ENCODE data around the gene PTGES3.

PTGES3 gene

GRCh38 chr12:56720731-56721151 lies 32.7 kb upstream of the PTGES3 start:
- no peak for ATAC-seq
- no peak for TF ChIP-seq ZNF565 (CRISPR knock-in tag; conservative IDR thresholded peaks at IDR 0.05; ENCODE audit: low read depth)
- TF ChIP-seq ZNF70 (CRISPR knock-in tag; IDR thresholded peaks at IDR 0.05) = no peak

- ATAC-seq = no peak
- no peak for TF ChIP-seq PPARA (CRISPR knock-in tag; IDR thresholded peaks at IDR 0.05; ENCODE audit: borderline replicate concordance)
- TF ChIP-seq CSRNP3 (CRISPR knock-in tag; IDR thresholded peaks at IDR 0.05) = no peak
- no peak for TF ChIP-seq ISL1 (CRISPR knock-in tag; IDR thresholded peaks at IDR 0.05)
- no peak for TF ChIP-seq GLIS3 (CRISPR knock-in tag; IDR thresholded peaks at IDR 0.05)
- TF ChIP-seq CREB5 (CRISPR knock-in tag; IDR thresholded peaks at IDR 0.05; ENCODE audit: low read depth) = no peak
- TF ChIP-seq ZNF565 (CRISPR knock-in tag; conservative IDR thresholded peaks at IDR 0.05; ENCODE audit: low read depth) = no peak
- TF ChIP-seq ARNTL (CRISPR knock-in tag; IDR thresholded peaks at IDR 0.05; ENCODE audit: borderline replicate concordance, low read depth) = no peak
Measured at GRCh38 chr12:56719056-56719455, 31.0 kb upstream of the PTGES3 start.

GRCh38 chr12:56718636-56719035 lies 30.6 kb upstream of the PTGES3 start:
- no peak for ATAC-seq
- TF ChIP-seq TCF4 (CRISPR knock-in tag; IDR thresholded peaks at IDR 0.05; ENCODE audit: borderline replicate concordance) (no peak), ZFP30 (CRISPR knock-in tag; IDR thresholded peaks at IDR 0.05) (no peak), ISL1 (CRISPR knock-in tag; IDR thresholded peaks at IDR 0.05) (no peak), RARB (CRISPR knock-in tag; IDR thresholded peaks at IDR 0.05) (no peak), POU6F1 (CRISPR knock-in tag; IDR thresholded peaks at IDR 0.05; ENCODE audit: borderline replicate concordance, low read depth) (no peak), CREB5 (CRISPR knock-in tag; IDR thresholded peaks at IDR 0.05; ENCODE audit: low read depth) (no peak)

GRCh38 chr12:56718149-56718548 lies 30.1 kb upstream of the PTGES3 start:
- ATAC-seq = no peak
- TF ChIP-seq ZFP3 (CRISPR knock-in tag; IDR thresholded peaks at IDR 0.05) (no peak), SNAI2 (CRISPR knock-in tag; IDR thresholded peaks at IDR 0.05) (no peak), GLIS3 (CRISPR knock-in tag; IDR thresholded peaks at IDR 0.05) (no peak), ZNF8 (CRISPR knock-in tag; IDR thresholded peaks at IDR 0.05) (no peak), RARB (CRISPR knock-in tag; IDR thresholded peaks at IDR 0.05) (no peak), ISL1 (CRISPR knock-in tag; IDR thresholded peaks at IDR 0.05) (no peak), TSHZ2 (CRISPR knock-in tag; IDR thresholded peaks at IDR 0.05) (no peak), PATZ1 (CRISPR knock-in tag; IDR thresholded peaks at IDR 0.05; ENCODE audit: borderline replicate concordance) (no peak), OSR1 (CRISPR knock-in tag; IDR thresholded peaks at IDR 0.05) (no peak), ZFP30 (CRISPR knock-in tag; IDR thresholded peaks at IDR 0.05) (no peak), TOX (CRISPR knock-in tag; IDR thresholded peaks at IDR 0.05; ENCODE audit: borderline replicate concordance) (no peak)
